Activated CD4-positive, alpha-beta T cell treated with anti-CD3 and anti-CD28 coated beads for 48 hours (primary cell): Measurements from ENCODE around the gene PODXL.
"Not testable (repeated sequence)": the region's sequence is repeated elsewhere in the genome, so short reads cannot be mapped to it uniquely, and the experiment has no call there.

Experiments
- DNase-seq: peaks from one replicate; pipeline ENCODE4 v3.0.0-alpha.2; 2020

Gene PODXL

GRCh38 chr7:131536361-131536849, 20.0 kb downstream of the PODXL start:
- DNase-seq: no peak

- DNase-seq: no peak
These were observed 22.6 kb downstream of the PODXL start for GRCh38 chr7:131533566-131534561.

GRCh38 chr7:131533151-131533559, 23.3 kb downstream of the PODXL start:
- DNase-seq: no peak

GRCh38 chr7:131532570-131533091, 23.8 kb downstream of the PODXL start:
- DNase-seq: no peak

GRCh38 chr7:131530137-131530536, 26.3 kb downstream of the PODXL start:
- DNase-seq: no peak

DNA sequence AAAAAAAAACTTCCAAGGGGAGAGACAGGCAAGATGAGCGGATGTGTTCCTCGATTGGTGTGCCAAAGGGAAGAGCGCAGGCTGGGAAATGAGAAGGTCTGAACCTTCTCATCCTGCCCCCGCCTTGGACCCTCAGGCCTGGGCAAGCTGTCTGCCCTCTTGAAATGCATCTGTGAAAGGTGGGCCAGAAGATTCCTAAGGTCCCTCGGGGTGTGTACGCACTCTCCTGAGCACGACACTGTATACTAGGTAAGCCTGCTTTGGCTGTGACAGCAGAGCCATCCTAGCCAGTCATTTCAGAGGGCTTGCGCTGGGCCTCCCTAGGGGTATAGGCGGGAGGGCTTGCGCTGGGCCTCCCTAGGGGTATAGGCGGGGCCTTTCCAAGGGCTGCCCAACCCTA, 26.8 kb downstream of the PODXL start:
- DNase-seq: no peak

GRCh38 chr7:131529179-131529578, 27.2 kb downstream of the PODXL start:
- DNase-seq: no peak

GRCh38 chr7:131527456-131527855, 29.0 kb downstream of the PODXL start:
- DNase-seq: no peak

DNA sequence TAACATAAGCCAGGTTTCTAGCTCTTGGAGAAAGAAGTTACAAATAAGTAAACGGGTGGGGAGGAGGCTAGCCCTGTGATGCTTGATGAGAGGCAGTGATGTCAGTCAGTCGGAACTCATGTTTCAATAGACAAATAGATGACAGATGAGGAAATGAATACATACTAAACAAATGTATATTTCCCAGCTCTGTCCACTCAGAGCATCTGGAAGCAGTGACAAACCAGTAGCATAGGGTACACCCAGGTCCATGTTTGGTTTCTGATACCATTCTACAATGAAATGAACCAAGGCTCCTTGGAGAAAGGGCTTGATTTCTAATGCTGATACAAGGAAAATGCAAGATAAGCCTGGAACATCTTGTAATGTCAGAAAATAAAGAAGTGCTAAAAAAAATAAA, 30.6 kb downstream of the PODXL start:
- DNase-seq: no peak

GRCh38 chr7:131524703-131525102, 31.7 kb downstream of the PODXL start:
- DNase-seq: no peak

DNA sequence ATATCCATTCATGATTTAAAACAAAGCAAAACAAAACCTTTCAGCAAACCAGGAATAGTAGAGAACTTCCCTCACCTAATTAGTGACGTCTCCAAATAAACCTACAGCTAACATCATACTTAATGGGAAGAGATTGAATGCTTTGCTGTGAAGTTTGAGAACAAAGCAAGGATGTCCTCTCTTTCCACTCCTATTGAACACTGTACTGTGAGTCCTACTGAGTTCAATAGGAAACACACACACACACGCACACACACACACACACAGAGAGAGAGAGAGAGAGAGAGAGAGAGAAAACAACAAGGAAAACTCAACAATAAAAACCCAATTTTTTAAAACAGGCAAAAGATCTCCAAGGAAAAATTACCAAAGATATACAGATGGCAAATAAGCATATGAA, 32.3 kb downstream of the PODXL start:
- no peak for DNase-seq

DNA sequence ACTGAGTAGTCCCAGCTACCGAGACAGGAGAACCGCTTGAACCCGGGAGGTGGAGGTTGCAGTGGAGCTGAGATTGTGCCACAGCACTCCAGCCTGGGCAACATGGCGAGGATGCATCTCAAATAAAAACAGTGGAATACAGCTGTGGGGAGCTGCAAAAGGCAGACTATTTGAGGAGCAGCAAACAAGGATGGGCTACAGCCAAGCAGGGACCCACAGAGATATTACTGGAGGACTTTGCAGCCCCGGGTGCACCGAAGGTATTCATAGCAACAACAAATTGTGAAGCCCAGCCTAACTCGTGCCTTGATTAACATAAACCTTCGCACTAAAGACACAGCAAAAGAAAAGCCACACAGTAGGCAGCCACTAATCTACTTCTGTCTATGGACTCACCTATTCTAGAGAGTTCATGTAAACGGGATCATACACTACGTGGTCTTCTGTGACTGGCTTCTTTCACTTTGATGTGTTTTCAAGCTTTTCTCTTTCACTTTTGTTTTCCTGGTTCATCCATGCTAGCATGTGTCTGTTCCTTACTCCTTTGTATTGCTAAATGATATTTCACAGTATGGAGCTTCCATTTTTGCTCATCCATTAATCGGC, 34.0 kb downstream of the PODXL start:
- no peak for DNase-seq

DNA sequence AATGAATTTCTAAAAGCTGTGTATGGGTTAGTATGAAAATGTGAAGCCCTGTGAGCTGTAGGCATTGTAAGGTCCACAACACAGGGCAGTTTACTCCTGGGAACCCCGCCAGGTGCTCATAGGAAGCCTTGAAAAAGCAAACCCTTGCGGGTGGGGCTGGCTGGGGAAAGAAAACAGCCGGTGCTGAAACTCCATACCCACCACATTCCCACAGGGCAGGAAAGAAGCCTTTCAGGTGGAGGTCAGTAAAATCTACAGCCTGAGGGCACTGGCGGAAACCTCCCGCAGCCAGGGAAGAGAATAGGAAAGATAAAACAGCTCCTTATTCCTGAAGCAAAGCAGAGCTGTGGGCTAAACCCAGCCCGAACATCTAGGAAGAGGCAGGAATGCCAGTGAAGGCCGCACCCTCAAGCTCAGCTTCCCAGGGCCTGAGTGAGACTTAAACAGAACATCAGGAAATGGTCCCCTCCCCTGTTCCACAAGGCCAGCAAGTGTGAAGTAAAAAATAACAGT, 34.7 kb downstream of the PODXL start:
- no peak for DNase-seq

GRCh38 chr7:131518626-131519025, 37.8 kb downstream of the PODXL start:
- no peak for DNase-seq

GRCh38 chr7:131517218-131517923, 39.1 kb downstream of the PODXL start:
- no peak for DNase-seq

- not testable (repeated sequence) for DNase-seq
These were observed 41.0 kb downstream of the PODXL start for GRCh38 chr7:131515471-131515870.

DNA sequence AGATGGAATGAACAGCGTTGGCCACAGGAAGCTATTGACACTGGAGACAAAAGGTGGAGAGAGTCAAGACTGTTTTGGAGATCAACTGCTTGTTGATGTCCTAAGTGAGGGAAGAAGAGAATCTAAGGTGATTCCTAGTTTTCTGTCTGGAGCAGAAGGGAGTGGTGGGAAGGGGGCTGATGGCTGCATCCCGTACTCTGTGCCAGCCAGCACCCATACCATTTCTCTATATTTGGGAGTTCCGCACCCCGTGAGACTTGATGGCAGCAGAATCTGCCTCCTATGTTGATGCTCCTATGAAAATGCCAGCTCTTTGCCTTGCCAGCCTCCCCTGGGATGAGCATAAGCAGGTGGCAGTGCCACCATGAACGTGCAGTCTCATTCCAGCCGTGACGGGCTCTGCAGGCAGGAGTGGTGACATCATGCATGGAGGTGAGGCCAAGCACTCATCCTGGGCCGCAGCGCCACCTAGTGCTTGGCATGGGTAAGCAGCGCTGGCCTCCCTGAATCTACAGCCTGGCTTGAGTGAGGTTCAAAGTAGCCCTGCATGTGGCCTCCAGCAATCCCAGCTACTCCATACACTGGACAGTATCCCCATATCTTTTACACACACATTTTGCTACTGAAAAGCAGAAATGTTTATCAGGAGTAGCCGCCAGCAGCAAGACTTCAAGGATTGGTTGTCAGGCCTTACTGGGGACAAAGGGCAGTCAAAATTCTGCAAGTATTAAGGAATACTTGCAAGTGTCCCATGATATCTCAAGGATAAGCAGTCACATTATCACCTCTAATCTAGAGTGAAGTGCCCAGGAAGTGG, 43.0 kb downstream of the PODXL start:
- DNase-seq: peak; percentile 89

DNA sequence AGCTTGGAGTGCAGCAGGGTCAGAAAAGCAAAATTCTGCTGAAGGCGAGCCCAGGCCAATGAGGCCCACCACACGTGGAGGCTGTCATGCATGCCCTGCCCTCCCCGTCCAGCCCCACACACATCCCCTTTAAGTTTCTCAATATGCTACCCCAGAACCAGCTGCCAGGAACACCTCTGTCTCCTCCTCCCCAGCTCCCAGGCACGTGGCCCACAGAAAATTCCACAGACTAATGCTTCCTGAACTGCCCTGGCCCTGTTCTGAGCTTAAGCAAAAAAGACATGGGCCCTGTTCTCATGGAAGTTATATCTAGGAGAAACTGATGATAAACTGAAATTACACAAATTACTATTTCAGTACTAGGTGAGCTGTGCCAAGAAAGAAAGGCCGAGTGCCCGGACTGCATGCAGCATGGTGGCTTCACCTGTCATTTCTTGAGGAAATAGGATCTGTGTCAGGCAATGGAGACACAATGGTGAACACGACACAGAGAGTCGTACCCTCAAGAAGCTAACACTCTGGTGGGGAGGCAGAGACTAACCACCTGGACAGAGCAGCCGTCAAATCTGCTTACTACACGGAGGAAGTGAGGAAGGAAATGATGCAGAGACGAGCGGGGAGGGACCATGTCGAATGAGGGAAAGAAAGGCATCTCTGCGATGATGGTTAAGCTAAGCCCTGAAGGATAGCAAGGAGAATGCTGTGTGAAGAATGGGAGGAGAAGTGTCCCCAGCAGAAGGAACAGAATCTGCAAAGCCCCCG, 44.5 kb downstream of the PODXL start:
- no peak for DNase-seq

DNA sequence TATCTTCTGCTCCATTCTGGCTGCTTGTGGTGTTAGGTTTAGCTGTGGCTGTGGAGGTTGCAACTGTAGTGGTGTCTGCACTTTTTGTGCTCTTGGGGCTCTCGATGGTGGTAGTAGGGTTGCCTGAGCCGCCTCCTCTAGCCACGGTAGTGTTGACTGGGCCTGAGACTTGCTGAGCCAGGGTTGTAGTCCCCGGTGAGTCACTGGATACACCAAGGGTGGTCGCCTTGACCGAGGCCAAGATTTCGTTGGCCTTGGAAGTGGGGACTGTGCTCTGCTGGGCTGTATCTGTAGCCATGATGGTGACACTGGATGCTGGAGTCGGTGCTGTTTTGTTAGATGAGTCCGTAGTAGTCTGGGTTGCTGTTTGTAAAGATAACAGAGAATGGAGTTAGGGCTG, 45.4 kb downstream of the PODXL start:
- no peak for DNase-seq

DNA sequence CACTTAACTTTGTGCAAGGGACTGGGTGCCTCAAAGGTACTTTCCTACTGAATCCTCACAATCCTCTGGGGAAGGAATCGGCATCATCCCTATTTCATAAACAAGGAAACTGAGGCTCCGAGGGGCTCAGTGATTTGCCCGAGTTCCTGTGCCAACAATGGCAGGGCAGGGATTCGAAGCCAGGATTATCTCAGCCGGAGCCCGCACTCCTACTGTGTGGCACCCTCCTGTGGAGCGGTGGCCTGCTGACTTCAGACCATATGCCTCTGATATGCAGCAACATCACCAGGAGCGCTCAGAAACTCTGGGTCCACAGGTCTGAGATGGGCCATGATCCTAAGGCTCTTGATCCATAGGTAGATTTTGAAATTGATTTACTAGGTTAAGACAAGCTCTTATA, 46.6 kb downstream of the PODXL start:
- DNase-seq: no peak
